ENCODE data around the gene LCP2. TPM values are rescaled to one million over a fixed set of nuclear protein-coding genes. Genes with fewer than 3 reads are reported as not detected.

The LCP2 gene
- total and polyA plus RNA-seq, 2 donors (not counting 3 experiments of a cell fraction or from before 2014, with no cell fraction given), result not detected

GRCh38 chr5:170306381-170306831 is 8.8 kb upstream of the LCP2 start:
- CTCF ChIA-PET, result interaction anchor here (1.2 kb wide), 1 partner anchor 40 kb away, joined by 4 read pairs; no protein-coding TSS in a partner anchor
- Histone ChIP-seq H3K4me2 (ENCODE audit: insufficient read depth, low read length) (no peak overlapping the region), H3K9ac (replicated peaks; ENCODE audit: extremely low read depth, insufficient read depth, low read length) (no peak overlapping the region), H3K27me3 (ENCODE audit: control insufficient read depth in 2 of 2, insufficient read depth in 2 of 2, low read length in 2 of 2) (peaks cover 0 to under 1% of the 10 kb centered on the region in 2 experiments), H3K9me1 (replicated peaks; ENCODE audit: control insufficient read depth, extremely low read depth, insufficient read depth, low read length) (no peaks in the 10 kb centered on the region), H3K36me3 (ENCODE audit: control insufficient read depth in 2 of 2, extremely low read depth in 1 of 2, insufficient read depth in 2 of 2, low read length in 2 of 2) (no peaks in the 10 kb centered on the region), H3K79me2 (ENCODE audit: control insufficient read depth, insufficient read depth, low read length) (no peaks in the 10 kb centered on the region), H2AFZ (ENCODE audit: low read depth, low read length) (no peak overlapping the region), H3K4me3 (replicated peaks in 1 of 3; ENCODE audit: insufficient read depth in 1 of 3, low read depth in 1 of 3, low read length in 3 of 3) (no peak overlapping the region), H4K20me1 (replicated peaks; ENCODE audit: control insufficient read depth, extremely low read depth, insufficient read depth, low read length) (no peaks in the 10 kb centered on the region), H3K27ac (ENCODE audit: insufficient read depth, low read depth, low read length) (no peak overlapping the region), H3K9me3 (replicated peaks; ENCODE audit: control insufficient read depth, insufficient read depth, low read length) (no peaks in the 10 kb centered on the region), H3K4me1 (ENCODE audit: control insufficient read depth, extremely low read depth, insufficient read depth, low read length) (no peaks in the 10 kb centered on the region)
- intact Hi-C loops (cut with micrococcal nuclease) (no loop called here), dilution Hi-C loops (cut with MboI; ENCODE audit: extremely low pct_ligation_motif_present, low sequenced_read_pairs) (no loop called here)
- DNase-seq (ENCODE audit: low read depth, low spot score) (no peak), FAIRE-seq (no peak)
- no TSS peak for BruUV-seq (replicated peaks)
- POLR2A ChIA-PET, result no interaction called here
- no peak for TF ChIP-seq FOS (IDR thresholded peaks at IDR 0.05; ENCODE audit: borderline replicate concordance, insufficient read depth, low read length)
- no peak for TF ChIP-seq JUN (IDR thresholded peaks at IDR 0.05; ENCODE audit: borderline replicate concordance, insufficient read depth, insufficient read length, low read depth)
- TF ChIP-seq, protein P1, sequence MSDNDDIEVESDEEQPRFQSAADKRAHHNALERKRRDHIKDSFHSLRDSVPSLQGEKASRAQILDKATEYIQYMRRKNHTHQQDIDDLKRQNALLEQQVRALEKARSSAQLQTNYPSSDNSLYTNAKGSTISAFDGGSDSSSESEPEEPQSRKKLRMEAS (IDR thresholded peaks at IDR 0.05; ENCODE audit: insufficient read depth, insufficient read length), result no peak
- no peak for TF ChIP-seq MYC (IDR thresholded peaks at IDR 0.05; ENCODE audit: low read depth, low read length)
- TF ChIP-seq POLR2A (IDR thresholded peaks at IDR 0.05; ENCODE audit: low read depth, low read length), result no peak

DNA sequence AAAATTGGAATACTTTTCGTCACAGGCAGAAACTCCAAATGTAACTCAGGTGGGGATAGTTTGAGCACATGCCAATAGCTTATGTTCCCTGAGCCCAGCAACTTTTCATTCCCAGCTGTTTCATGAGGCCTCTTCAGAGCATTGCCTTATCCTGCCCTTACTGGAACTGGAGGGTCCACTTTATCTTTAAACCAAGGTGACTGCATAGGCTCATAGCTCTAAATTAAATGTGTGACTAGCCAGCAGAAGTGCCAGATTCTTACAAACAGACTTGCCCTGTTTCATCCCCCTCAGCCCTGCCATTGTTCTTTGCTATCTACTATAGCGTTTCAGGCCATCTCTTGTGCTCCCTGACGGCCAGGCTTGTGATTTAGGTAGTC is 8.1 kb upstream of the LCP2 start:
- no peak for FAIRE-seq

More for the DNA sequence above, 8.1 kb upstream of the LCP2 start:
- Histone ChIP-seq H3K4me2 (ENCODE audit: insufficient read depth, low read length) (no peak overlapping the region), H3K4me1 (ENCODE audit: control insufficient read depth, extremely low read depth, insufficient read depth, low read length) (no peaks in the 10 kb centered on the region), H3K27ac (ENCODE audit: insufficient read depth, low read depth, low read length) (no peak overlapping the region), H4K20me1 (replicated peaks; ENCODE audit: control insufficient read depth, extremely low read depth, insufficient read depth, low read length) (no peaks in the 10 kb centered on the region), H2AFZ (ENCODE audit: low read depth, low read length) (no peak overlapping the region), H3K9me3 (replicated peaks; ENCODE audit: control insufficient read depth, insufficient read depth, low read length) (no peaks in the 10 kb centered on the region), H3K9ac (replicated peaks; ENCODE audit: extremely low read depth, insufficient read depth, low read length) (no peak overlapping the region), H3K36me3 (ENCODE audit: control insufficient read depth in 2 of 2, extremely low read depth in 1 of 2, insufficient read depth in 2 of 2, low read length in 2 of 2) (no peaks in the 10 kb centered on the region), H3K79me2 (ENCODE audit: control insufficient read depth, insufficient read depth, low read length) (no peaks in the 10 kb centered on the region), H3K27me3 (ENCODE audit: control insufficient read depth in 2 of 2, insufficient read depth in 2 of 2, low read length in 2 of 2) (no peaks in the 10 kb centered on the region), H3K9me1 (replicated peaks; ENCODE audit: control insufficient read depth, extremely low read depth, insufficient read depth, low read length) (no peaks in the 10 kb centered on the region), H3K4me3 (replicated peaks in 1 of 3; ENCODE audit: insufficient read depth in 1 of 3, low read depth in 1 of 3, low read length in 3 of 3) (no peak overlapping the region)
- no peak for TF ChIP-seq EZH2 (IDR thresholded peaks at IDR 0.05; ENCODE audit: borderline replicate concordance, low read depth, low read length, severe bottlenecking)
- TF ChIP-seq POLR2AphosphoS5 (IDR thresholded peaks at IDR 0.05; ENCODE audit: insufficient read depth, low read depth, low read length), result no peak
- ChIA-PET CTCF (interaction anchor here (1.2 kb wide), 1 partner anchor 39 kb away, joined by 4 read pairs; no protein-coding TSS in a partner anchor), POLR2A (no interaction called here)
- intact Hi-C loops (cut with micrococcal nuclease) (no loop called here), dilution Hi-C loops (cut with MboI; ENCODE audit: extremely low pct_ligation_motif_present, low sequenced_read_pairs) (no loop called here)
- DNase-seq (ENCODE audit: low read depth, low spot score), result no peak
- BruUV-seq (replicated peaks), result no TSS peak

All from endothelial cell of umbilical vein (primary cell).